HuH-7.5 (cell line): Measurements from ENCODE around the gene ZSCAN2.

Source experiments
- DNase-seq: peaks from one replicate; pipeline ENCODE4 v3.0.0; 2011; ENCODE audit warnings: low spot score

The ZSCAN2 gene

GRCh38 chr15:84598993-84599392 lies 1.8 kb upstream of the ZSCAN2 start:
- peak; percentile 87 for DNase-seq

- DNase-seq = no peak
Observed at GRCh38 chr15:84599906-84600305, 903 bp upstream of the ZSCAN2 start.

DNA sequence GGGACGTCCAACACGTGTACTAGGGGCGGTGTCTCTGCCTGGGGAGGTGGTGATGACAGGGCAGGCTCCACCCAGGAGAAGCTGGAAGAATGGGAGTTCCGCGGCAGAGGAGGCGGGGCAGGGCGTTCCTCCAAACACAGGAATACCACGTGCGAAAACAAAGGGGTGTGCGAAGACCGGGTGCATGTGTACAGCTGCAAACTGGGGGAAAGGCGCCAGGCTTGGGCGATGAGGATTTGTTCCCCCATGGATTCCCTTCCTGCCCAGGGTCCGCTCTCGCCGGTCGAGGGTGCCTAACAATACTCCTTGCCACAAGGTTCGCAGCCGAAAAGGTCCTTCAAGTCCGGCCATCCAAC lies 500 bp upstream of the ZSCAN2 start:
- DNase-seq = peak; percentile 87

- no peak for DNase-seq
Observed at GRCh38 chr15:84601555-84601838, 688 bp downstream of the ZSCAN2 start.

DNA sequence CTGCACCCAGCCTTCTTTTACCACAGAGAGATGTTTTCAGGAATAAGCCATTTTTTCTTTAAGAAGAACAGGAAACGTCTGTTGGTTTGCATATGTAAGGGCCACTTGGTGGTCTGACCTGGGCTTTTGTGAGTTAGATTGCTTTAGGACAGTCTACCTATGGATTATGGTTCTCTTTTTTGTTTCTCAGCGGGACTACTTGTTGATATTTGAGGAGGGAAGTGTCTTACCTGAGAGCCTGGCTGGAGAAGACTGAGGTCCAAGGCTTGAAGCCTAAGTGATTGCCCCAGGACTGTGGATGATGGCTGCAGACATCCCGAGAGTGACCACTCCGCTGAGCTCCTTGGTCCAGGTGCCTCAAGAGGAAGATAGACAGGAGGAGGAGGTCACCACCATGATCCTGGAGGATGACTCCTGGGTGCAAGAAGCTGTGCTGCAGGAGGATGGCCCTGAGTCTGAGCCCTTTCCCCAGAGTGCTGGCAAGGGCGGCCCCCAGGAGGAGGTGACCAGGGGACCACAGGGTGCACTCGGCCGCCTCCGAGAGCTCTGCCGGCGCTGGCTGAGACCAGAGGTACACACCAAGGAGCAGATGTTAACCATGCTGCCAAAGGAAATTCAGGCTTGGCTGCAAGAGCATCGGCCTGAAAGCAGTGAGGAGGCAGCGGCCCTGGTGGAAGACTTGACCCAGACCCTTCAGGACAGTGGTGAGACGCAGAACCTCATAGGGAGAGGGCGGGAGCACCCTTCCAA lies 3.0 kb downstream of the ZSCAN2 start:
- no peak for DNase-seq

- DNase-seq = no peak
Observed at GRCh38 chr15:84604826-84605553, 4.2 kb downstream of the ZSCAN2 start.

DNA sequence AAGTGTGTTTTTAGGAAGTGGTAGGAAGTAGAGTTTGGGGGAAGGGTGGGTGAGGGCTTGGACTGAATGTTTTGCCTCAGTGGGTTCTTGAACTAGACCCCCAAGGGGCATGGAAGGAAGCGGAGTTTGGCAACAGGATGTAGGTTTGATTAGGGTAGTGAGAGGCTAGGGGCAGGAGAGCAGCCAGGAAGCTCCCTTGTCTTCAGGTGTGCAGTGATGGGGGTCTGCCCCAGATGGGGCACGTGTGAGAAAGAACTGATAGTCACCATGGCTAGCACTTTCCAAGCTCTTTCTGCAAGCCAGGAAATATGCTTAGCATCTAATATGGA lies 4.7 kb downstream of the ZSCAN2 start:
- no peak for DNase-seq

GRCh38 chr15:84606653-84607120 lies 5.9 kb downstream of the ZSCAN2 start:
- peak; percentile 91 for DNase-seq

DNA sequence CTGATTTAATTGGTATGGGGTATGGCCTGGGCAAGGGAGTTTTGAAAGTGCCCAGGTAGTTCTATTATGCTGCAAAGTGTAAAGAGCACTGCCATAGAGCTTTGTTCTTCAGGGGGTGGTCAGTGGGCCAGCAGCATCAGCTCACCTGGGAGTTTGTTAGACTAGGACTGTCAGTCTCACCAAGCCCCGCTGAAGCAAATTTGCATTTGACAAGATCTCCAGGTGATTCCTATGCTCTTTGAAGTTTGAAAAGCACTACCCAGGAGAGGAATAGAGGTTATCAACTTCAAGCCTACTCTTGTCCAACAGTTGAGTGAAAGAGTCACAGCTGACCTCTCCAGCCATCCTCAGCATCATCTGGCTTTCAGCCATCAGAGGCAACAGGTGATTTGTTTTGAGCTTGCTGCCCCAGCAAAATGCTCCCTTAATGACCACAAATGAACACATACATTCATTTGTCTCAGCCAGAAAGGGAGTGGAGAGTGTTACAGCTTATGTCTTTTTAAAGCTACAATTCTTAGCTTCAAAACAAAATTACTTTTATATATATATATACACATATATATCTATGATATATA lies 8.0 kb downstream of the ZSCAN2 start:
- DNase-seq = no peak

GRCh38 chr15:84609818-84610525 lies 9.2 kb downstream of the ZSCAN2 start:
- no peak for DNase-seq

DNA sequence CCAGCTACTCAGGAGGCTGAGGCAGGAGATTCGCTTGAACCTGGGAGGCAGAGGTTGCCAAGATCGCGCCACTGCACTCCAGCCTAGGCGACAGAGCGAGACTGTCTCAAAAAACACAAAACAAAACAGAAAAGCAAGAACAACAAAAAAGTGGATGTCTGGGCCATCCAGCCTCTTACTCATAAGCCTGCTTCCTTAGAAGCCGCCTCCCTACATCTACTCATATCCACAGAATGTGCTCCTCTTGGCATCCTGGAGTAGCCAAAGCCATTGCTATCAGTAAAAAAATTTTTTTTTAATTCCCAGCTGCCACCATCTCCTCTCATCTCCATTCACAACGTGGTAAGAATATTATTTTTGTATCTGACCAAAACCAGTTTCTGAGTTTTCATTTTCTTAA lies 10.8 kb downstream of the ZSCAN2 start:
- no peak for DNase-seq

- DNase-seq = no peak
Observed at GRCh38 chr15:84616235-84616634, 15.4 kb downstream of the ZSCAN2 start.

- DNase-seq = no peak
Observed at GRCh38 chr15:84620626-84621025, 19.8 kb downstream of the ZSCAN2 start.

- no peak for DNase-seq
Observed at GRCh38 chr15:84621358-84621979, 20.7 kb downstream of the ZSCAN2 start.

DNA sequence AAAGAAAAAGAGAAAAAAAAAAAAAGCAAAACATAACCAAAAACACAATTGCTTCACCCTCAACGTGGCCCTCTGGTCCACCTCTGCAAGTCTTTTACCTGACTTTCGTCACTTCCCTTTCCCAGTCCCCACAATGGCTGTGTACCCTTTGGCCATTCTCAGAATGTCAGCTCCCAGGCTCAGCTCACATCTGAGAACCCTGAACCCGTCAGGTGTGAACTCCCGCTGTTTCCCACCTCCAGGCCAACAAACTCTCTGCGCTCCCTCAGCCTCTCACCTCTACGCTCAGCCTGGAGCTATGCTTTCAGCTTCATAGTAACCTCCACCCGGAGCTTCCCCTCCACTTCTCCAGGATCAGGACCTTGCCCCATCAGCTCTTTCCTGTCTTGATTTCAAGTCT lies 23.6 kb downstream of the ZSCAN2 start:
- DNase-seq = no peak

GRCh38 chr15:84625123-84625522 lies 24.3 kb downstream of the ZSCAN2 start:
- no peak for DNase-seq

GRCh38 chr15:84629033-84629432 lies 28.2 kb downstream of the ZSCAN2 start:
- no peak for DNase-seq

- DNase-seq = no peak
Observed at GRCh38 chr15:84631706-84632272, 31.0 kb downstream of the ZSCAN2 start.

DNA sequence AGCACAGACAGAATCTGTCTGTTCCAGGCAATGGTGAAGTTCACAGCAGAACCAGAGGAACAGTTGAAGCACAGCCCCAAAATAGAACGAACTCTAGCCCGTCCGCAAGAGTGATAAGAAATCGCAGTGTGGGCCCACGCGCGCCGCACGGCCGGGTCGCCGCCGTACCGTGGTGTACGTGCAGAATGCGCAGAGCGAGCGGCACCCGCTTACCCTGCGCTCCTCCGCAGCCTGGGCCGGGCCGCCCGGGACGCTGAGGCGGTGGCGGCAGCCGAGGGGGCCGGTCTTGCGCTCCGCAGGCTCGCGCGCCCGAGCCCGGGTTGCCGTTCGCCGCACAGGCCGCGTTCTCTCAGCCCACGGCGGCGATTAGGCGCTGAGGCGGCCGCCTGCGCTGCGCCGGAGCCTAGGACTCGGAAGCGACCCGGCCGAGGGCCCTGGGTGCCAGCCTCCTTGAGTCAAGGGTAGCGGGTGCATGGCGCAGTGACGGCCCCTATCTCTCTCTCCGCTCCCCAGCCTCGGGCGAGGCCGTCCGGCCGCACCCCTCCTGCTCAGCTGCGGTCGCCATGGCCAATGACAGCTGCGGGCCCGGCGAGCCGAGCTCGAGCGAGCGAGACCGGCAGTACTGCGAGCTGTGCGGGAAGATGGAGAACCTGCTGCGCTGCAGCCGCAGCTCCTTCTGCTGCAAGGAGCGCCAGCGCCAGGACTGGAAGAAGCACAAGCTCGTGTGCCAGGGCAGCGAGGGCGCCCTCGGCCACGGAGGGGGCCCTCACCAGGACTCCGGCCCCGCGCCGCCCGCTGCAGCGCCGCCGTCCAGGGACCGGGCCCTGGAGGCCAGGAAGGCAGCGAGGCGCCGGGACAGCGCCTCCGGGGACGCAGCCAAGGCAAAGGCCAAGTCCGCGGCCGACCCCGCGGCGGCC lies 32.8 kb downstream of the ZSCAN2 start:
- peak; percentile 61 for DNase-seq

GRCh38 chr15:84634228-84634837 lies 33.5 kb downstream of the ZSCAN2 start:
- no peak for DNase-seq

DNA sequence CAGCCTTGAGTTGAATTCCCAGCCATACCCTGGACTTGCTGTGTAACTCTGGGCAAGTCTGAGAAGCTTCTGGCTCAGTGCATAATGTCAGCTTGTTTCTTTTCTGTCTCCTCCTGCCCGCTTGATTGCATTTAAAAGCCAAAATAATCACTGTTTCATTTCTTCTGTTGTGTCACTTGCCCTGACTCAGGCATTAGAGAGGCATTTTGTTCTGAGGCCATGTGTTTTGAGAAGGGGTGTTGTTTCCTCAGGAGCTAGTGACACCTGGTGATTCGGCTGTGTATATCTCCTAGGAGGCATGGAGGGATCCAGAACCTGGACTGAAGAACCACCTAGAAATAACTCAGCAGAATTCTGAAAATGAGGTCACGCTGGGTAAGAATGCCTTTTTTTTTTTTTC lies 37.3 kb downstream of the ZSCAN2 start:
- DNase-seq = peak; percentile 69
